Measurements from ENCODE around the gene MANSC4. TPM values are rescaled to one million over a fixed set of nuclear protein-coding genes. Genes with fewer than 3 reads are reported as not detected.

Gene MANSC4
- total and polyA plus RNA-seq, 9 of the 15 experiments (the other 6 are each of a cell fraction or from before 2014, with no cell fraction given) = not detected

DNA sequence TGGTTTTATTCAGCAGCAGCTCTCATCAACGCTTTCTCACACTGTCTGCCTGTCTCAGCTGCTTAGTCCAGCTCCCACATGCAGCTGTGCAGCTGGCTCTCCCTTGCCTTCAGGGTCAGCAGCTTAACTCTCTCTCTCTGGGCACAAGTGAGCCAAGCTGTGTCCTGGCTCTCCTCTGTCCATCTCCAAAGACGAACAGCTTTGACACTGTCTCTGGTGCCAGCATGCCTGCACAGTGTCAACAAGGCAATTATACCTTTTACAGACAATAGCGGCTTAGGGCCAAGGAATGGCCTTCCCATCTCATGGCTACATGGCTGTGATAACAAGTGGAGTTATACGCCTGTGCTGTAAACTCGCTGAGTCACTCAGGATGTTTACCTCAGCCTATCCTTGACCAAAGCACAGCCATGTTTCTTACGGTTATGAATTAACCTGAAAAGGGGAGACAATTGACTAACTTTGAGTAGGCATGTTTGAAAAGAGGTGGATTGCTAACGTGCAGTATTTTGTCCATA is 38.4 kb upstream of the MANSC4 start:
- FAIRE-seq (no peak), DNase-seq (ENCODE audit: extremely low read depth in 1 of 4, low spot score in 3 of 4) (peak in 1 of 4 experiments; percentile 50), ATAC-seq (peak; percentile 11; the same call in 1 of the 3 replicates)
- Histone ChIP-seq H3K9me1 (ENCODE audit: control insufficient read depth, insufficient read depth, low read length) (no peaks in the 10 kb centered on the region), H2AFZ (ENCODE audit: low read depth, low read length) (no peak overlapping the region), H3K36me3 (ENCODE audit: control insufficient read depth, insufficient read depth, low read length) (no peaks in the 10 kb centered on the region), H3K27ac (ENCODE audit: extremely low read depth, low read depth, low read length) (no peak overlapping the region), H3K4me2 (ENCODE audit: insufficient read depth, low read length) (no peak overlapping the region), H3K79me2 (ENCODE audit: control insufficient read depth, insufficient read depth, low read length) (no peaks in the 10 kb centered on the region), H3K9me3 (replicated peaks; ENCODE audit: control insufficient read depth, insufficient read depth, low read depth, low read length) (no peaks in the 10 kb centered on the region), H3K4me3 (no peak overlapping the region), H4K20me1 (replicated peaks; ENCODE audit: control insufficient read depth, insufficient read depth, low read length) (no peaks in the 10 kb centered on the region), H3K9ac (ENCODE audit: insufficient read depth in 1 of 2, low read depth in 2 of 2, low read length in 2 of 2) (no peak overlapping the region), H3K4me1 (replicated peaks in 1 of 2; ENCODE audit: control insufficient read depth in 2 of 2, insufficient read depth in 2 of 2, low read length in 2 of 2) (peaks cover 0 to 20% of the 10 kb centered on the region in 2 experiments; a peak in 3 of 5 replicates), H3K27me3 (ENCODE audit: control insufficient read depth in 2 of 2, insufficient read depth in 2 of 2, low read length in 2 of 2) (no peaks in the 10 kb centered on the region)
- ChIA-PET POLR2A (no interaction called here), CTCF (ENCODE audit: low intra/inter-chr PET ratio) (no interaction called here)
- in situ Hi-C loops (cut with MboI) = no loop called here
- intact Hi-C loops (cut with micrococcal nuclease) = no loop called here
- 20% methylated on average over 7 of the region's 7 CpGs for whole genome bisulfite sequencing (ENCODE audit: insufficient coverage, low coverage, missing lambda C conversion rate)
- BruUV-seq (replicated peaks) = no TSS peak
- TF ChIP-seq GATA2 (CRISPR knock-in tag; IDR thresholded peaks at IDR 0.05) (no peak), RFX1 (IDR thresholded peaks at IDR 0.05) (no peak), NR3C1 (CRISPR knock-in tag; IDR thresholded peaks at IDR 0.05) (no peak), RAD21 (CRISPR knock-in tag; conservative IDR thresholded peaks at IDR 0.05 in 1 of 2, IDR thresholded peaks at IDR 0.05 in 1 of 2) (no peak), PML (IDR thresholded peaks at IDR 0.05; ENCODE audit: low read length) (no peak), PTTG1 (tag; IDR thresholded peaks at IDR 0.05; ENCODE audit: low read depth) (peak; percentile 88), IRF9 (tag; IDR thresholded peaks at IDR 0.05) (peak; percentile 87), THRAP3 (IDR thresholded peaks at IDR 0.05; ENCODE audit: borderline replicate concordance) (no peak), POLR2A (conservative IDR thresholded peaks at IDR 0.05) (no peak), TAF1 (IDR thresholded peaks at IDR 0.05; ENCODE audit: control insufficient read depth, extremely low read depth, insufficient read depth, low read length, severe bottlenecking) (no peak), CBX5 (IDR thresholded peaks at IDR 0.05; ENCODE audit: borderline replicate concordance, low read depth) (no peak), ZNF695 (CRISPR knock-in tag; IDR thresholded peaks at IDR 0.05) (no peak), MEF2D (tag; conservative IDR thresholded peaks at IDR 0.05; ENCODE audit: low read depth) (peak; percentile 77; the same call in 1 of the 2 replicates), HSF4 (CRISPR knock-in tag; IDR thresholded peaks at IDR 0.05; ENCODE audit: borderline replicate concordance) (peak; percentile 84; the same call in 1 of the 2 replicates), TRIM28 (IDR thresholded peaks at IDR 0.05) (no peak), WHSC1 (IDR thresholded peaks at IDR 0.05; ENCODE audit: low read length) (no peak), PPARD (CRISPR knock-in tag; IDR thresholded peaks at IDR 0.05) (peak; percentile 52; the same call in 1 of the 2 replicates), ESRRA (IDR thresholded peaks at IDR 0.05; ENCODE audit: borderline replicate concordance, low read depth) (no peak), POLR3G (IDR thresholded peaks at IDR 0.05; ENCODE audit: extremely low read depth, insufficient read length, insufficient replicate concordance) (no peak)
- TF ChIP-seq, protein P1, sequence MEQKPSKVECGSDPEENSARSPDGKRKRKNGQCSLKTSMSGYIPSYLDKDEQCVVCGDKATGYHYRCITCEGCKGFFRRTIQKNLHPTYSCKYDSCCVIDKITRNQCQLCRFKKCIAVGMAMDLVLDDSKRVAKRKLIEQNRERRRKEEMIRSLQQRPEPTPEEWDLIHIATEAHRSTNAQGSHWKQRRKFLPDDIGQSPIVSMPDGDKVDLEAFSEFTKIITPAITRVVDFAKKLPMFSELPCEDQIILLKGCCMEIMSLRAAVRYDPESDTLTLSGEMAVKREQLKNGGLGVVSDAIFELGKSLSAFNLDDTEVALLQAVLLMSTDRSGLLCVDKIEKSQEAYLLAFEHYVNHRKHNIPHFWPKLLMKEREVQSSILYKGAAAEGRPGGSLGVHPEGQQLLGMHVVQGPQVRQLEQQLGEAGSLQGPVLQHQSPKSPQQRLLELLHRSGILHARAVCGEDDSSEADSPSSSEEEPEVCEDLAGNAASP (IDR thresholded peaks at IDR 0.05) = no peak
- TF ChIP-seq, protein P2, sequence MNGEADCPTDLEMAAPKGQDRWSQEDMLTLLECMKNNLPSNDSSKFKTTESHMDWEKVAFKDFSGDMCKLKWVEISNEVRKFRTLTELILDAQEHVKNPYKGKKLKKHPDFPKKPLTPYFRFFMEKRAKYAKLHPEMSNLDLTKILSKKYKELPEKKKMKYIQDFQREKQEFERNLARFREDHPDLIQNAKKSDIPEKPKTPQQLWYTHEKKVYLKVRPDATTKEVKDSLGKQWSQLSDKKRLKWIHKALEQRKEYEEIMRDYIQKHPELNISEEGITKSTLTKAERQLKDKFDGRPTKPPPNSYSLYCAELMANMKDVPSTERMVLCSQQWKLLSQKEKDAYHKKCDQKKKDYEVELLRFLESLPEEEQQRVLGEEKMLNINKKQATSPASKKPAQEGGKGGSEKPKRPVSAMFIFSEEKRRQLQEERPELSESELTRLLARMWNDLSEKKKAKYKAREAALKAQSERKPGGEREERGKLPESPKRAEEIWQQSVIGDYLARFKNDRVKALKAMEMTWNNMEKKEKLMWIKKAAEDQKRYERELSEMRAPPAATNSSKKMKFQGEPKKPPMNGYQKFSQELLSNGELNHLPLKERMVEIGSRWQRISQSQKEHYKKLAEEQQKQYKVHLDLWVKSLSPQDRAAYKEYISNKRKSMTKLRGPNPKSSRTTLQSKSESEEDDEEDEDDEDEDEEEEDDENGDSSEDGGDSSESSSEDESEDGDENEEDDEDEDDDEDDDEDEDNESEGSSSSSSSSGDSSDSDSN (IDR thresholded peaks at IDR 0.05; ENCODE audit: borderline replicate concordance in 1 of 2, low read depth in 2 of 2, low read length in 2 of 2) = no peak

Data from K562 (cell line).